SK-N-MC (cell line): ENCODE measurements around the gene HAP1.

Experiments
- EZH2 ChIP-seq: fragments of 200-600 bp; sonication (generic); IDR thresholded peaks from one replicate; pipeline ENCODE4 v1.6.1; 2017; ENCODE audit warnings: antibody characterized with exemption
- POLR2AphosphoS5 ChIP-seq: IDR thresholded peaks from 2 replicates; pipeline ENCODE4 v1.6.1; 2012; ENCODE audit warnings: mild to moderate bottlenecking, low read depth, low read length, borderline replicate concordance

GRCh38 chr17:41773190-41773588, 38.7 kb upstream of the HAP1 start:
- TF ChIP-seq EZH2 (no peak), POLR2AphosphoS5 (no peak)
